Hematopoietic multipotent progenitor cell treated with erythropoietin and hydrocortisone succinate and interleukin-3 and kit ligand, for 17 days (in vitro differentiated cells): Measurements from ENCODE around the gene DEXI.

ENCODE experiments used
- DNase-seq: peaks from one replicate; pipeline ENCODE4 v3.0.0-alpha.2; 2015; ENCODE audit warnings: low spot score

DEXI gene

DNA sequence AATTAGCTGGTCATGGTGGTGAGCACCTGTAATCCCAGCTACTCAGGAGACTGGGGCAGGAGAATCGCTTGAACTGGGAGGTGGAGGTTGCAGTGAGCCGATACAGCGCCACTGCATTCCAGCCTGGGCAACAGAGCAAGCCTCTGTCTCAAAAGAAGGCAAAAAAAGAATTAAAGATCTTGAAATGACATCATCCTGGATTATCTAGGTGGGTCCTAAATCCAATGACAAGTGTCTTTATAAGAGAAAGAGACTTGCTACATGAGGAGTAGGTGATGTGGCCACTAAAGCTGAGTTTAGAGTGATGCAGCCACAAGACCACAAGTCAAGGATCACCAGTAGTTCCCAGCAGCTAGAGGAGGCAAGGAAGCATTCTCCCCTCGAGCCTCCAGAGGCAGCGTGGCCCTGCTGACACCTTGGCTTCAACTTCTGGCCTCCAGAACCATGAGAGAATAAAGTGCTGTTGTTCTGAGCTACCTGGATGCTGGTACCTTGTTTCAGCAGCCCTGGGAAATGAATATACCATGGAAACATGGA, 49.4 kb downstream of the DEXI start:
- no peak for DNase-seq

DNA sequence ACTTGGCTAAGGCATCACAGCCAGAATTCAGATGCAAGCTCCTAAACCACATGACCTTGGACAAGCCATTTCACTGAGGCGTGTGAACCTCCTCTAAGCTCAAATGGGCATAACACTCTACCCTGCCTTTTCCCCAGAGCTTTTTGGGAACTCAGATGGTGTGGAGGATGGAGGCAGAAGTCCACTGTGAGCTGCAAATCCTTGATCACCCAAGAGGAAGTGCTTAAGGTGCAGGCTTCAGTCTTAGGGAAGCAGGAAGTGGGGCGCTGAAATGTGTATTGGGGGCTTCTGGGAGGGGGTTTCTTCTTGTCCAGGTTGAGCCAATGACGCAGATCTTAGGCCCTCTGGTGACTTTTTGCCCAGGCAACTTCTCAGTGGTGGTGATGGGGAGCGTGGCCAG, 52.4 kb downstream of the DEXI start:
- DNase-seq = no peak

DNA sequence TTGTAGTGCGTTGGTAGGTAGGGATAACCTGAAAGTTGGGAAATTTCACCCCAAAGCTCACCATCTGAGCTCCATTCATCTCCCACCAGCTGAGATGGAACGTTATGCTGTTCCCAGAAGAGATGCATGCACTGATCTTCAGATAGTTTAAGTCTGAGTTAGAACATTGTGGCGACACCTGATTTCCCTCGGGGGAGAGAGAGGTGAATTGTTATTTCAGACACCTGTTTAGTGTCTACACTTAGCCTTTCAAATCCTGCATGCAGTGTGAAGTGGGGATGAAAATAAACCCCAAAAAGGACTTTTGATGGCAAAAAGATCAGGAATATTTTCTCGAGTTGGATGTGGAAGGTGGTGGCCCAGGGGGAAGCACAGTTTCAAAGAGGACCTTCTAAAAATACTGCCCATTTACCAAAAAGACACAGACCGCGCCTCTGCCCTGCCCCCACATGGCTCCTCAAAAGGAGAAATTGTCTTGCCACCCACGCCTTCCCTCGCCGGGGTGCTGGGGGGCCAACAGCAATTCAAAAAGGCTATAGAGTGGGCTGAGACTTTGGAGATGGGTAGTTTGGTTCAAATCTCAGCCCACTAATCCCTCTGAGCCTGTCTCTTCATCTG, 53.8 kb downstream of the DEXI start:
- no peak for DNase-seq

DNA sequence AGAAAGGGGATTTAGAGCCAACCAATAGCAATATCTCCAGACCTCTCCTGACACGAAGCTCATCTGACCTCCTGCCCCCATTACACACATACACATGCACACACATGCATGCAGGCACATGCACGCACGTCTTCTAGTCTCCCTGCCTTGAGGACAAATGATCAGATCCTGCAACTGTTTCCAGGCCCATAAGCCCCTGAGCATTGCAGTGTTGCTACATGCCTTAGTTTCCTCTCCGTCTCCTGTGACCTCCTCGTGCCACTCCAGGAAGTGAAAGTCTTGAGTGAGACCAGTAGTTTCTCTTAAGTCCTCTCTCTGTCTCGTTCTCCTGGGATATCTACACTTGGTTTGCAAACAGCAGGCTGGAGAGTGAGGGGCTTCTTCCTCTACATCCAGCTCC, 57.0 kb downstream of the DEXI start:
- DNase-seq = no peak

DNA sequence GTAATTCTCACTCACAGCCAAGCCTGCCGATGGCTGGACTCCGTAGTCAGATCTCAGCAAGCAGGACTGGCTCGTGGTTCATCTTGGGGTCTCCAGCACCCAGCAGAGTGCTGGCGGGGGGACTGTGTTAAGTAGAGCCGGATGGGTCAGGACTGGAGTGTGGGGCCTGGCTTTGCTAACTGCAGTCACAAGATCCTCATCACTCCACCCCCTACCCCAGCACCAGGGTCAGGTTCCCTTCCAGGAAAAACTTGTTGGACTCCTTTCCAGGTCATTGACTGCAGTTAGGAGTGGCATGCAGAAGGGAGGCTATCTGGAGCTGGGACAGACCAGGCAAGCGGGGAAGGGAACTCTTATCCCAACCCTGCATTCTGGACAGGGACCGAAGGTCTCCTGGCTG, 59.3 kb downstream of the DEXI start:
- DNase-seq = no peak

DNA sequence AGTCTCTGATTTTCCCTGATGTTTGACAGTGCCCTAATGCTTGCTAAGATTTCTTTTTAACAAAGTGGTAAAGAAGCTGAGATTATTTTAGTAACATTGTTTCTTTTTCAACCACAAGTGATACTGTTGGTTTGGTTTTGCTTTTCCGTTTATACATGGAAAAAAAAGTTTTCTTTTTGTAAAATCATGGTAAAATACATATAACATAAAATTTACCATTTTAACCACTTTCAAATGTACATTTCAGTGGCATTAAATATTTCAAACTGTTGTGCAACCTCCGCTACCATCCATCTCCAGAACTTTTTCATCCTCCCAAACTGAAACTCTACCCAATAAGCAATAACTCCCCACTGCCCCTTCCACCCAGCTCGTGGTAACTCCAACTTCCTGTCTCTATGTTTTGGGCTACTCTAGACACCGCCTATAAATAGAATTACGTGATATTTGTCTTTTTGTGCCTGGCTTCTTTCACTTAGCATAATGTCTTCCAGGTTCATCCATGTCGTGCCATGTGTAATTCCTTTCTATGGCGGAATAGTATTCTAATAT, 60.7 kb downstream of the DEXI start:
- no peak for DNase-seq

DNA sequence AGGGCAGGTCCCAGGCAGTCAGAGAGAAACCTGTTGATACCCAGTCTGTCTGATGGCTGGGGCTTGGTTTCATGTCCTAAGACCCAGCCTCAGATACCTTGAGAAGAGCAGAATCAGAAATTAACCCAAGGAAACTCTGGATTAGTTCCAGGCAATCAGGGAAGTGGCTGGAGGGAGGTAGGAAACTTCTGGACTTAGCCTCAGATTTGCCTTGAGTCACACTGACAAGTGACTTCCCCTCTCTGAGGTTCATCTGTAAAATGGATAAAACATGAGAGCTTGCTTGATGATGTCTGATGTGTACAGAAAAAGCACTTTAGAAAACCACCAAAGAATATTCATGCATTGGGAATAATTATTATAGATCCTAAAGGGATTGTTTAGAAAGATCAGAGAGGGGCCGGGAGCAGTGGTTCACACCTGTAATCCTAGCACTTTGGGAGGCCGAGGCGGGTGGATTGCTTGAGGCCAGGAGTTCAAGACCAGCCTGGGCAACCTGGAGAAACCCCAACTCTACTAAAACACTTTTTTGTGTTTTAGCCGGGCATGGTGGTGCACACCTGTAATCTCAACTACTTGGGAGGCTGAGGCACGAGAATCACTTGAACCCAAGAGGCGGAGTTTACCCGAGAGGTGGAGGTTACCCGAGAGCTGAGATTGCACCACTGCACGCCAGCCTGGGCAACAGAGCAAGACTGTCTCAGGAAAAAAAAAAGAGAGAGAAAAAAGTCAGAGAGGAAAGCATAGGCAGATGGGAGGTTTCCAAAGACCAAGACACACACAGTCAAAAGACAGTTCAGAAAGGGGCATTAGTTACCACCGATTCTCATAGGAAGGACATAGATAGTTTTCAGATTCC, 61.4 kb downstream of the DEXI start:
- DNase-seq = no peak

DNA sequence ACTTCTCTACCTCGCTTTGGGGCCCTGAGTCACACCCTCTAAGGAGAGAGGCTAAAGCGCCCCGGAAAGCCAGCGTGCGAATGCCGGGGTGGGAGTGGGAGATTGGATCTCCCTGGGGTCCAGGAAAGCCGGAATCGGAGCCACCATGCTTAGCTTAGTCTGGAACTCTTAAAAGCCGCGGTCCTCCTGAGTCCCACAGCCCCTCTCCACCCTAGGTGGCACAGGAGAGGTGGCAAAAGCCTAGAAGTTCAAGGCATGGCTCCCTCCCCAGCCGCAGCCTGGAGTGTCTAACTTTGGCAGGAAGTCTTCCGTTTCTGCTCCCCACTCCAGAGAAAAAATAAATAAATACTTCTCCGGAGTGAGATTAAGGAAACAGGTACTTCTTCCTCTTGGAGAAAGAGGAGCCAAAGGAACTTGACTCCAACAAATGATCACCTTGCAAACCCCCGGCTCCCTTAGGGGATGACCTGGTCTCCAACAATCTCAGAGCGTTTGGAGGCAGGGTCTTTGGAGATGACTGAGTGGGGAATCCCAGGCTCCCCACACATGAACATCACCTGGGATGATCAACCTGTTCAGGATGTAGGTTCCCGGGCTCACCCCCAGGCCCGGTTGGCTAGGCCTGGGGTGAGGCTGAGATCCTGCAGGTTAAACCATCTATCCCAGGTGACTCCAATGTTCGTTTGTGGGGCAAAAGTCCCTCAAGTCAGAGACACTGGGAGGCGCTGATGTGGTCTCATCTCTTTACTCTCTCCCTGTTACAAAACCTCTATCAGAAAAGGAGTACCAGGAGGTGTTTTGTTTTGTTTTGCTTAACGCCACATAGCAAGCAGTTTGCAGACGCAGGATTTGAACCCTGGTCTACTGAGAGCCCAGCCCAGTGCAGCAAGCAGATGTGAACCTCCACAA, 62.3 kb downstream of the DEXI start:
- no peak for DNase-seq
